Measurements from ENCODE around the gene MMS19. TPM values are rescaled to one million over a fixed set of nuclear protein-coding genes. Genes with fewer than 3 reads are reported as not detected.
A peak's percentile ranks its signal among the peaks of the same experiment; 100 is the strongest.

The MMS19 gene
- total RNA-seq, 2 donors from 2014 or later, result 92.2 to 113 TPM

DNA sequence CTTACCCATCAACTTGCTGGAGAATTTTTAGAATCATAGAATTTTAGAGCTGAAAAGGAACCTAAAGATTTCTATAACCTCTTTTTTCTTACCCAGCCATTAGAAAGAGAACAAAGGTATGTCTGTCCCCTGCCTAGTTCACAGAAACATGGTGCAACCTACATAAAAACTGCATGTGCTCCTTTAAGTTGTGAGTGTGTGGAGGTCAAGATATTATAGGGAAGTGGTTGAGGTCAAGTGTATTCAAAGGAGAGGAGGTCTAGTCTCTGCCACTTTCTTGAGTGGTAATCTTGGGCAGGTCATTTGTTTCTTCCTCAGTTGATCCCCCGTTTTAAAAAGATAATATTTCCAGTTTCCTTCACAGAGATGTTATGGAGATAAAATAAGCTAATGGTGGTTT lies 6.9 kb upstream of the MMS19 start:
- H3K27me3 Mint-ChIP-seq (ENCODE audit: low read depth), result peaks cover 20% of the 10 kb centered on the region
- no peak for DNase-seq
- no peaks in the 10 kb centered on the region for H3K9me3 Mint-ChIP-seq
- no peak for ATAC-seq (replicated peaks in 1 of 2)
- H3K36me3 Mint-ChIP-seq (ENCODE audit: insufficient read depth in 2 of 2), result no peaks in the 10 kb centered on the region
- no peak overlapping the region for H3K27ac Mint-ChIP-seq
- H3K4me3 Mint-ChIP-seq, result no peak overlapping the region
- no peaks in the 10 kb centered on the region for H3K4me1 Mint-ChIP-seq (ENCODE audit: low read depth)

- no peaks in the 10 kb centered on the region for H3K4me1 Mint-ChIP-seq (ENCODE audit: low read depth)
- DNase-seq (no peak), ATAC-seq (replicated peaks in 1 of 2) (no peak)
- peaks cover 25% of the 10 kb centered on the region for H3K27me3 Mint-ChIP-seq (ENCODE audit: low read depth)
- H3K36me3 Mint-ChIP-seq (ENCODE audit: insufficient read depth in 2 of 2), result no peaks in the 10 kb centered on the region
- H3K9me3 Mint-ChIP-seq, result no peaks in the 10 kb centered on the region
- H3K27ac Mint-ChIP-seq, result no peak overlapping the region
- no peak overlapping the region for H3K4me3 Mint-ChIP-seq
Measured at GRCh38 chr10:97503406-97503805, 5.2 kb upstream of the MMS19 start.

DNA sequence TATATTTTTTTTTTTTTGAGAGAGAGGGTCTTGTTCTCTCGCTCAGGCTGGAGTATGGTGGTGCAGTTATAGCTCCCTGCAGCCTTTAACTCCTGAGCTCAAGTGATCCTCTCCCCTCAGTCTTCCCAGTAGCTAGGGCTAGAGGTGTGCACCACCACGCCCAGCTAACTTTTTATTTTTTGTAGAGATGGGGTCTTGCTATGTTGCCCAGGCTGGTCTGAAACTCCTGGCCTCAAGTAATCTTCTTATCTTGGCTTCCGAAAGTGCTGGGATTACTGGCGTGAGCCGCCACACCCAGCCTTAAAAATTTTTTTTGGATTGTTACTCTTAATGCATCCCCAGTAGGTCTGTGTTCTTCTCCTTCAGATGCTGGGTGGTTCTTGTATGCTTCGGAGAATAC lies 4.7 kb upstream of the MMS19 start:
- H3K27ac Mint-ChIP-seq, result no peak overlapping the region
- DNase-seq, result no peak
- H3K27me3 Mint-ChIP-seq (ENCODE audit: low read depth), result peaks cover 25% of the 10 kb centered on the region
- ATAC-seq (replicated peaks in 1 of 2), result no peak
- no peaks in the 10 kb centered on the region for H3K9me3 Mint-ChIP-seq
- H3K4me1 Mint-ChIP-seq (ENCODE audit: low read depth), result no peaks in the 10 kb centered on the region
- H3K4me3 Mint-ChIP-seq, result no peak overlapping the region
- peaks cover 0 to 1% of the 10 kb centered on the region in 2 donors for H3K36me3 Mint-ChIP-seq (ENCODE audit: insufficient read depth in 2 of 2)

GRCh38 chr10:97500297-97500575 lies 2.0 kb upstream of the MMS19 start:
- DNase-seq, result no peak
- Mint-ChIP-seq H3K4me3 (no peak overlapping the region), H3K4me1 (ENCODE audit: low read depth) (peaks cover 25% of the 10 kb centered on the region), H3K27ac (no peak overlapping the region), H3K27me3 (ENCODE audit: low read depth) (peaks cover 25% of the 10 kb centered on the region), H3K36me3 (ENCODE audit: insufficient read depth in 2 of 2) (peaks cover 1% of the 10 kb centered on the region in 2 donors), H3K9me3 (no peaks in the 10 kb centered on the region)
- ATAC-seq (replicated peaks in 1 of 2), result no peak

- Mint-ChIP-seq H3K27me3 (ENCODE audit: low read depth) (peaks cover 25% of the 10 kb centered on the region), H3K4me1 (ENCODE audit: low read depth) (peaks cover 30% of the 10 kb centered on the region), H3K27ac (no peak overlapping the region), H3K36me3 (ENCODE audit: insufficient read depth in 2 of 2) (peaks cover 1% of the 10 kb centered on the region in 2 donors), H3K9me3 (no peaks in the 10 kb centered on the region), H3K4me3 (peak overlapping the region; percentile 47 to 82)
- no peak for ATAC-seq (replicated peaks in 1 of 2)
- no peak for DNase-seq
Measured at GRCh38 chr10:97499561-97500296, 1.5 kb upstream of the MMS19 start.

DNA sequence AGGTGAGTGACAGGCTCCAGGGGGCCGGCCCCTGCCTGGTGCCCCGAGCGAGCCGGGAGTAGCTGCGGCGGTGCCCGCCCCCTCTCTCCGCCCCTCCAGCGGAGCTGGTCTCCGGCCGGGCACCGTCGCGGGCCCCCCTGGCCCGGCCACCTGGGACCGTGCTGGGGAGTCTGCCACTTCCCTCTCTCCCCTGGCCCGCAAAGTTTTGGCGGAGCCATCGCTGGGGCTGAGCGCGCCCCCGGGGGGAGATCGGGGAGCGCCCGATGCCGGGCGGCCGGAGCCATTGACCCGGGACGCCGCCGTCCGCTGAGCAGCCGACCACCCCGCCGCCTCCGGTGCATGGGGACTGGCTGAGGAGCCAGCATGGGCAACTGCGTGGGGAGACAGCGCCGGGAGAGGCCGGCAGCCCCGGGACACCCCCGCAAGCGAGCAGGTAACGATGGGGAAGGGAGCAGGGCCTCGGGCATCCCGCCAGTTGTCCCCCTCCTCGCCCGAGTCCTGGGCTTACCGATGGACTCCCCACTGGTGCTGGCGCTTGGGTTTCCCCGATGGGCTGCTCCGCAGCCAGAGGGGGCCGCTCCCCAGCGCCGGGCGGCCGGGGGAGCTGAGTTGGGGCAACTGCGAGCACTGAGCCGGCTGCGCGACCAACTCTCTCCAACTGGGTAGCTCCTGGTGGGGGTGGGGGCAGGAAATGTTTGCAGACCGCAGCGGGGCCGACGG lies 779 bp upstream of the MMS19 start, which contains the start of gene UBTD1:
UBTD1 (plus strand) TSS at position 84 of the 720 bp plus-strand sequence; CDS start at position 364, 280 bp downstream.
- Mint-ChIP-seq H3K27ac (peak within 1 kb of the TSS; percentile 87), H3K27me3 (ENCODE audit: low read depth) (peaks cover 25% of the 10 kb centered on the region), H3K9me3 (no peaks in the 10 kb centered on the region), H3K4me1 (ENCODE audit: low read depth) (peaks cover 37% of the 10 kb centered on the region), H3K4me3 (peak within 1 kb of the TSS; percentile 79 to 82), H3K36me3 (ENCODE audit: insufficient read depth in 2 of 2) (peaks cover 1% of the 10 kb centered on the region in 2 donors)
- peak; percentile 42 to 44 for DNase-seq
- ATAC-seq (replicated peaks in 1 of 2), result peak; percentile 1 to 5

DNA sequence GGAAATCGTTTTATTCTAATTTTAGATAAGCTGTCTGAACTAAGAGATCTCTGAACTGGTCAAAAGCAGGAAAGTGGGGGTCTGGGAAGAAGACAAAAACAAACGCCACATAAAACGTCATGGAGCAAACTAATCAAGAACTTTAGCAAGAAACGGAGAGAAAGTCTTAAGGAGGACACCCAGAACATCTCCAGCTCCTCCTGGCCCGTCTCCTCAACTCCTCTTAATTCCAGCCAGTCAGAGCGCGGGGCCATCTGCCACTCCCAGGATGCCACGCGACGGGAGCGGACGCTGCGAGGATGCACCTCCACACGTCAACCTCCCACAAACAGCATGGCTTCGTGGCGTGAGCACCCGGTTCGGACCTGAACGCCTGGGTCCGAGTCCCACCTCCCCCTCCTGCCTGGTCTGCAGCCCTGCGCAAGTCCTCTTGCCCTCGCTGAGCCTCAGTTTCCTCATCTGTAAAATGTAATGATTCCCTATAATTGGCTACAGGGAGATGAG lies 598 bp downstream of the MMS19 start:
- peak overlapping the region; percentile 87 for H3K27ac Mint-ChIP-seq
- H3K36me3 Mint-ChIP-seq (ENCODE audit: insufficient read depth in 2 of 2), result peaks cover 1% of the 10 kb centered on the region in 2 donors
- peak; percentile 47 to 50 for ATAC-seq (replicated peaks in 1 of 2)
- H3K9me3 Mint-ChIP-seq, result no peaks in the 10 kb centered on the region
- peaks cover 39% of the 10 kb centered on the region for H3K4me1 Mint-ChIP-seq (ENCODE audit: low read depth)
- peak; percentile 84 to 87 for DNase-seq
- peak overlapping the region; percentile 79 to 82 for H3K4me3 Mint-ChIP-seq
- H3K27me3 Mint-ChIP-seq (ENCODE audit: low read depth), result peaks cover 25% of the 10 kb centered on the region

- Mint-ChIP-seq H3K36me3 (ENCODE audit: insufficient read depth in 2 of 2) (peaks cover 1% of the 10 kb centered on the region in 2 donors), H3K4me1 (ENCODE audit: low read depth) (peaks cover 48% of the 10 kb centered on the region), H3K27me3 (ENCODE audit: low read depth) (peaks cover 4% of the 10 kb centered on the region), H3K4me3 (peak overlapping the region; percentile 79 to 82), H3K9me3 (no peaks in the 10 kb centered on the region), H3K27ac (peak overlapping the region; percentile 30)
- ATAC-seq (replicated peaks in 1 of 2), result no peak
- no peak for DNase-seq
Measured at GRCh38 chr10:97494863-97495506, 3.2 kb downstream of the MMS19 start.

DNA sequence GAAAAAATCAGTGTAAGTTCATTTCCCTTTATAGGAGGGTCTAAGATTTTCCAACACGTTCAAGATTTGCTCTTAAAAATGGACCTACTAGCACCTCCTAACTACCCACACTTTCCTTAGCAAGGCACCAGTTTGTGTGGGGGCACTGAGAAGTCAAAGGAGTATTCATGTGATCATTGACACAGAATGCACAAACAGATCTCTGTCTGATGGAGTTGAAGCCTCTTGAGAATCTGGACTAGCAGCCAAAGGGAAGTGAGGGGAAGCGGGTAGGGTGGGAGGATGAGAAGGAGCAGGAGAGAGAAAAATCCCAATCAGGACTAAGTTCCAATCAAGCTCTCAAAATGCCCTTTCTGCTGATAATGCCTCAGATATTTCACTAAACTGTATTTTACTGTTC lies 4.1 kb downstream of the MMS19 start:
- no peaks in the 10 kb centered on the region for H3K9me3 Mint-ChIP-seq
- DNase-seq (no peak), ATAC-seq (replicated peaks in 1 of 2) (no peak)
- H3K4me3 Mint-ChIP-seq, result no peak overlapping the region
- H3K27ac Mint-ChIP-seq, result no peak overlapping the region
- H3K4me1 Mint-ChIP-seq (ENCODE audit: low read depth), result peaks cover 53% of the 10 kb centered on the region
- H3K27me3 Mint-ChIP-seq (ENCODE audit: low read depth), result no peaks in the 10 kb centered on the region
- peaks cover 1% of the 10 kb centered on the region in 2 donors for H3K36me3 Mint-ChIP-seq (ENCODE audit: insufficient read depth in 2 of 2)

- Mint-ChIP-seq H3K9me3 (no peaks in the 10 kb centered on the region), H3K4me1 (ENCODE audit: low read depth) (peaks cover 31% of the 10 kb centered on the region), H3K4me3 (no peak overlapping the region), H3K27me3 (ENCODE audit: low read depth) (no peaks in the 10 kb centered on the region), H3K27ac (peak overlapping the region; percentile 54), H3K36me3 (ENCODE audit: insufficient read depth in 2 of 2) (peaks cover 0 to 3% of the 10 kb centered on the region in 2 donors)
- ATAC-seq (replicated peaks in 1 of 2) (no peak), DNase-seq (no peak)
Measured at GRCh38 chr10:97490592-97490991, 7.6 kb downstream of the MMS19 start.

GRCh38 chr10:97485647-97486281 lies 12.5 kb downstream of the MMS19 start:
- DNase-seq, result no peak
- no peak overlapping the region for H3K4me3 Mint-ChIP-seq
- peak overlapping the region; percentile 24 for H3K27ac Mint-ChIP-seq
- no peaks in the 10 kb centered on the region for H3K9me3 Mint-ChIP-seq
- peaks cover 12% of the 10 kb centered on the region for H3K4me1 Mint-ChIP-seq (ENCODE audit: low read depth)
- H3K27me3 Mint-ChIP-seq (ENCODE audit: low read depth), result no peaks in the 10 kb centered on the region
- H3K36me3 Mint-ChIP-seq (ENCODE audit: insufficient read depth in 2 of 2), result peaks cover 2 to 7% of the 10 kb centered on the region in 2 donors
- ATAC-seq (replicated peaks in 1 of 2), result no peak

GRCh38 chr10:97483921-97484320 lies 14.3 kb downstream of the MMS19 start:
- H3K4me3 Mint-ChIP-seq, result no peak overlapping the region
- peak overlapping the region; percentile 13 for H3K27ac Mint-ChIP-seq
- H3K36me3 Mint-ChIP-seq (ENCODE audit: insufficient read depth in 2 of 2), result peaks cover 2 to 15% of the 10 kb centered on the region in 2 donors
- DNase-seq (no peak), ATAC-seq (replicated peaks in 1 of 2) (no peak)
- no peaks in the 10 kb centered on the region for H3K9me3 Mint-ChIP-seq
- H3K4me1 Mint-ChIP-seq (ENCODE audit: low read depth), result no peaks in the 10 kb centered on the region
- no peaks in the 10 kb centered on the region for H3K27me3 Mint-ChIP-seq (ENCODE audit: low read depth)

DNA sequence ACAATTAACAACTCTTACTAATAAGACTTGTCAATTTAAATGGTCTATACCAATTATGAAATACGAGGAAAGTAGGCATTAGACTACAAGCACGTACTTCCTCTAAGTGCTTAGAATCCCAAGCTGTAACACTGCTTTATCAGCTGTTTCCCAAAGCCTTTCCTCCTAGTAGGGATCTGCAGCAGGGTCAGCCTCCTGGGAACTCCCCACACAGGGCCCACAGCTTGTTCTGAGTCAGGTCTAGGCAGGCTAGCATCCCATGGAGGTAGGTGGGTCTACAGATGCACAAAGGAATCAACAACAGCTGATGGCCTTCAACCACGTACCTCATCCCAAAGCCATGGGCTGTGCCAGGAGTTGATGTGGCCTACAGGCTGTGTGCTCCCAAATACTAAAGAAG lies 14.7 kb downstream of the MMS19 start:
- Mint-ChIP-seq H3K36me3 (ENCODE audit: insufficient read depth in 2 of 2) (peaks cover 2 to 15% of the 10 kb centered on the region in 2 donors), H3K27ac (peak overlapping the region; percentile 13)

More for the DNA sequence above, 14.7 kb downstream of the MMS19 start:
- H3K9me3 Mint-ChIP-seq, result no peaks in the 10 kb centered on the region
- no peak for ATAC-seq (replicated peaks in 1 of 2)
- DNase-seq, result no peak
- H3K4me3 Mint-ChIP-seq, result no peak overlapping the region
- H3K27me3 Mint-ChIP-seq (ENCODE audit: low read depth), result no peaks in the 10 kb centered on the region
- no peaks in the 10 kb centered on the region for H3K4me1 Mint-ChIP-seq (ENCODE audit: low read depth)

All from activated T-cell treated with anti-CD3 and anti-CD28 coated beads, Interleukin-2, amount 50 U/mL, for 72 hours (primary cell).